Left hindlimb (tissue), 1 donor: Measurements from ENCODE around the gene PMEL.

Experiments
- DNase-seq: peaks from one replicate; pipeline ENCODE4 v3.0.0-alpha.2; 2018

Gene PMEL

DNA sequence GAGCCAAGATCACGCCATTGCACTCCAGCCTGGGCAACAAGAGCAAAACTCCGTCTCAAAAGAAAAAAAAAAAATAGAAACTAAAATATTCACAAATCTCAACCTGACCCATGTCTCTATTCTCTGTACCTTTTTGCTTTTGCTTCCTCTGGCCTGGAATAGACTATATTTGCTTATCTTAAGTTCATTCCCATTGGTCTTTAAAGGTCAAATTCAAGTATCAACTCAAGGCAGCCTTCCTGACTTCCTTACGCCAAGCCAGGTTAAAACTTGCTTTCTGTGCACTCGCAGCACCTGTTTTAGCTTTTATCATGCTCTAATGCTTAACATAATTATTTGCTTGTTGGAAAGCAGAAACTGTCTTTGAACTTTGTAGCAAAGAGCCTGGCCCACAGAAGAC lies 52.9 kb downstream of the PMEL start:
- DNase-seq = no peak

DNA sequence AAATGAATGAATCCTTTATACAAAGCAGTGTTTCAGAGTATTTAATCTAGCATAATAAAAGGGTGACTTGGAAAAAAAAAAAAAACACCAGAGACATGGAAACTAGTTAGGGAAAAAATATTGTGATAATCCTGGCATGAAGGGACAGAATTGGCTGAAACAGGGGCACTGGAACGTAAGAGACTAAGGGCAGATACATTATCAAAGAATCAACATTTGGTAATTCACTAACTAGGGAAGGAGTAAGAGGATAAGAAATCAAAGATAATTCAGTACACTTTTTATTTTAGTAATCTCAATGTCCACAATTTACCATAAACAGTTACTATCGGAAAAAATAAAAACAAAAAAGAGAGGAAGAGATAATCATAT lies 56.3 kb downstream of the PMEL start:
- DNase-seq = no peak

DNA sequence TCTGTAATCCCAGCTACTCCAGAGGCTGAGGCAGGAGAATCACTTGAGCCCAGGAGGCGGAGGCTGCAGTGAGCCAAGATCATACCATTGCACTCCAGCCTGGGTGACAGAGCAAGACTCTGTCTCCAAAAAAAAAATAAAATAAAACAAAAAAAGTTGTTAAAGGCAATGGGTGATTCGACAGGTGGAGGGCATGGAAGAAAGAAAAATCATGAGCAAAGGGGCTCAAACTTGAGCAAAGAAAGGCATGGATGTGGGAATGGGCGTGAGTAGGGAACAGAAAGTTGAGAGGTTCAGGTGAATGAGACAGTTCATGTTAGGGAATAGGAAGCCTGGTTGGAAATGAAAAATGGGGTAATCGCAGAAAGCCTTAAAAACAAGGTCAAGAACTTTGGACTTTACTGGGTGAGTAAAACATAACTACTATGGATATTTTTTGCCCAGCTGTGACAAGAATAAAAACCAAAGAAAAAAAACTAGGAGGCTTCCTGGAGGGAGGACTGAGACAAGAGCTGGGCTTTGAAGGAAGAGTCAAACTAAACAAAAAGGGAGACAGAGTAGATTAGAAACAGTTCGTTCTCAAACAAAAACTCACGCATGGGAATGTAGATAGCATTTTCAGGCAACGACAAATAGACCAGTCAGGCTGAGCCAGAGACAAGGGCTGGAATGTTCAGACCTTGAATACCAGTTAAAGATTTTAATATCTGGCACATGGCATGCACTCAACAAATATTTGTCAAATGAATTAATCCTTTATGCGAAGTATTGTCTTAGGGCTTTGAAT lies 56.9 kb downstream of the PMEL start:
- DNase-seq = no peak

DNA sequence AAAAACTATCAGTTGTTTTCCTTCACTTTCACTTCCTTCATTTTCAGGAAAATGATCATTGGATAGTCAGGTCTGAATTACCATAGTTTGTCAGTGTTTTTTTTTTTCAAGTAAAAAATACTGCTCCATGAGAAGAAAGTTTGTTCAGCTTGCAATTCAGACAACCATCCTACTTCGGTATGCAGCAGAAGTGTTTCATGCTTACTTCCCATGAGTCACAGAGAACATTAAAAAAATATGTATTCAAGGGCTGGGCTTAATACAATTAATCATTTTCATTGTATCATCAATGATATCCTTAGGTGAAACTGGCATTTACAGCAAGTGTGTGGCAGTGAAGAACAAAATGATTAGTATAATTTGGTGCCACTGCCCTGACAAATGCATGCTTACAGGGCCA lies 59.8 kb downstream of the PMEL start:
- no peak for DNase-seq
